Activated naive CD4-positive, alpha-beta T cell treated with anti-CD3 and anti-CD28 coated beads, Interleukin-2, amount 10 ng/mL, durations not matched to agents 7 days and 5 days (primary cell): ENCODE measurements around the gene NCKAP5.

Experiments used
- CTCF ChIA-PET: fragments of 350-600 bp; sonication (Branson Sonifier 250); formaldehyde crosslinking; loops from one replicate; lab custom pipeline; 2021; ENCODE audit warnings: antibody characterized with exemption; lab: Charles Lee
- DNase-seq: peaks from one replicate; pipeline ENCODE4 v3.0.0-alpha.2; 2020
- H3K27ac Mint-ChIP-seq: one replicate; pipeline ENCODE4 v1.8.0; 2021; ENCODE audit warnings: mild to moderate bottlenecking, moderate library complexity, mixed read lengths
- H3K27me3 Mint-ChIP-seq: one replicate; pipeline ENCODE4 v1.8.0; 2021; ENCODE audit warnings: mild to moderate bottlenecking, mixed read lengths
- H3K36me3 Mint-ChIP-seq: one replicate; pipeline ENCODE4 v1.8.0; 2021; ENCODE audit warnings: mixed read lengths
- H3K4me1 Mint-ChIP-seq: one replicate; pipeline ENCODE4 v1.8.0; 2021; ENCODE audit warnings: mixed read lengths
- H3K4me3 Mint-ChIP-seq: one replicate; pipeline ENCODE4 v1.8.0; 2021; ENCODE audit warnings: mild to moderate bottlenecking, moderate library complexity, mixed read lengths
- H3K9me3 Mint-ChIP-seq: one replicate; pipeline ENCODE4 v1.8.0; 2021; ENCODE audit warnings: mixed read lengths

NCKAP5 gene

DNA sequence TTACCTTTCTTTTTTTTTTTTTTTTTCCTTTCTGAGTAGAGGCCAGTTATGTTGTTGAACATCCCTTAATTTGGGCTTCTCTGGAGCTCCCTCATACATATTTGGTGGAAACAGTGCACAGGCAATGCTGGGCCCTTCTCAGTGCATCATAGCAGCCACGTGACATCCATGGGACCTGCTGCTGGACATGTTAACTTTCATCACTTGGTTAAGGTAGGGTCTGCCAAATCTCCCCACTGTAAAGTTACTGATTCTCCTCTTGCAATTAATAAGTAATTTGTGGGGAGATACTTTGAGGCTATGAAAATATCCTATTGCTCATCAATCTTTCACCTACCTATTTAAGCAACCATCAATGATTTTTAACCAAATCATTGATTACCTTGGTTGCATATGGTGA, 686.7 kb downstream of the NCKAP5 start:
- CTCF ChIA-PET: no interaction called here
- Mint-ChIP-seq H3K4me1 (no peaks in the 10 kb centered on the region), H3K27ac (no peak overlapping the region), H3K4me3 (no peak overlapping the region), H3K9me3 (peaks cover 2% of the 10 kb centered on the region), H3K36me3 (no peaks in the 10 kb centered on the region), H3K27me3 (no peaks in the 10 kb centered on the region)
- DNase-seq: no peak

DNA sequence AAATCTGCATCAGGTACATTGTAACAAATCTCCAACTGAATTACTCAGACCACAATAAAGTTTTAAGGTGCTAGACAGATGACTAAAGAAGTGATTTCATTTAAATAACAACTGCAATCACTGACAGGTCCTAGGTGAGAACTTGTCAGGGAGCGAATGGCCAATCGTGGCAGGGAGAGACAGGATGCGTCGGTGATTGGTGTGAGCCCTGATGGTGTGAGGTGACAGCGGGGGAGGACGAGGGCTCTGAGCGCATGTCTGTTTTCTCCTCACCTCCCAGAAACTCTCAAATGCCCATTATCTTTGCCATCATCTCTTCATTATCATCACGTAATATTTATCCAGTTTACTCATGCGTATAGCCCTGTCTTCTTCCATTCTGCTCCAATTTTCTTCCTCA, 690.3 kb downstream of the NCKAP5 start:
- Mint-ChIP-seq H3K9me3 (peaks cover 2% of the 10 kb centered on the region), H3K4me3 (no peak overlapping the region)
- no peak for DNase-seq

GRCh38 chr2:132876745-132877391, 691.4 kb downstream of the NCKAP5 start:
- no peaks in the 10 kb centered on the region for H3K27me3 Mint-ChIP-seq

More for the DNA sequence above, 690.3 kb downstream of the NCKAP5 start:
- Mint-ChIP-seq H3K27ac (no peak overlapping the region), H3K36me3 (no peaks in the 10 kb centered on the region), H3K27me3 (no peaks in the 10 kb centered on the region), H3K4me1 (no peaks in the 10 kb centered on the region)
- CTCF ChIA-PET: no interaction called here

DNA sequence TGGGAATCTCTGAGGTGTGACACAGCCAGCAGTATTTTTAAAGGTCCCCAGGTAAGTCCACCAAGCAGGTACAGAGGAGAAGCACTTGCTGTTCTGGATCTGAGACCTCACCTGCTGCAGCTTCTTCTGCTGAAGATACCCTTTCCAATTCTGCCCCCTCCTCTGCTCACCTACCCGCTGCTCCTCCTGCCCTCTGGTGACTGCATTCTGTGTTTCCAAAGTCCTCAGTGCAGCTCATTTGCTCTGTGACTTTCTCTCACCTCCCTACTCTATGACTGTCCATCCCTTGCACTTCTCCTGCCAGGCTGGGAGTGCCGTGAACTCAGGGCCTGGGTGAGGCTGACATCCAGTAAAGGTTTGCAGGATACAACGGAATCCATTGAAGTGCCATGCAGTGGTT, 693.1 kb downstream of the NCKAP5 start:
- DNase-seq: no peak
- CTCF ChIA-PET: no interaction called here
- no peaks in the 10 kb centered on the region for H3K27me3 Mint-ChIP-seq
- no peak overlapping the region for H3K4me3 Mint-ChIP-seq
- no peaks in the 10 kb centered on the region for H3K4me1 Mint-ChIP-seq
- H3K36me3 Mint-ChIP-seq: no peaks in the 10 kb centered on the region
- H3K9me3 Mint-ChIP-seq: peaks cover 2% of the 10 kb centered on the region
- H3K27ac Mint-ChIP-seq: no peak overlapping the region

More at GRCh38 chr2:132876745-132877391, 691.4 kb downstream of the NCKAP5 start:
- Mint-ChIP-seq H3K36me3 (no peaks in the 10 kb centered on the region), H3K27ac (no peak overlapping the region), H3K9me3 (peaks cover 2% of the 10 kb centered on the region), H3K4me3 (no peak overlapping the region), H3K4me1 (no peaks in the 10 kb centered on the region)
- DNase-seq: no peak
- CTCF ChIA-PET: no interaction called here

DNA sequence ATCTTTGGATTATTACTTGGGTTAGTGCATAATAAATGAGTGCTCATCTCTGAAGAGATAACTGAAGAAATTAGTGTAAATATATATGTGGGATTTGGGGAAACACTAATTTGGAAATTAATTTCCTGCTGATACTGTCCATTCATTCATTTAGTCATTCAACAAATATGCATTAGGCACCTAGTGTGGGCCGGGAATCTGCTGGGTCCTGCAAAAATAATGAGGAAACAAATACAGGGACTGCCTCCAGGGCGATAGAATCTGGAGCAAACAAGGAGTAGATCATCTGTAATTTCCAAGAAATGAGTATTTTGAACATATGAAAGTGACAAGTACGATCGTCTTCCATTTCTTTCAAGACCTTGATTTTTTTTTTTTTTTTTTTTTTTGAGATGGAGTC, 694.5 kb downstream of the NCKAP5 start:
- no peak overlapping the region for H3K4me3 Mint-ChIP-seq
- CTCF ChIA-PET: no interaction called here
- H3K27ac Mint-ChIP-seq: no peak overlapping the region
- H3K9me3 Mint-ChIP-seq: peaks cover 3% of the 10 kb centered on the region
- H3K4me1 Mint-ChIP-seq: no peaks in the 10 kb centered on the region
- H3K36me3 Mint-ChIP-seq: no peaks in the 10 kb centered on the region
- DNase-seq: no peak
- no peaks in the 10 kb centered on the region for H3K27me3 Mint-ChIP-seq

- no peaks in the 10 kb centered on the region for H3K27me3 Mint-ChIP-seq
- H3K9me3 Mint-ChIP-seq: peaks cover 2% of the 10 kb centered on the region
- H3K27ac Mint-ChIP-seq: no peak overlapping the region
- no peak for DNase-seq
- no peak overlapping the region for H3K4me3 Mint-ChIP-seq
- H3K4me1 Mint-ChIP-seq: no peaks in the 10 kb centered on the region
- H3K36me3 Mint-ChIP-seq: no peaks in the 10 kb centered on the region
- CTCF ChIA-PET: no interaction called here
These were observed 696.4 kb downstream of the NCKAP5 start for GRCh38 chr2:132871831-132872230.

GRCh38 chr2:132863961-132864360, 704.3 kb downstream of the NCKAP5 start:
- Mint-ChIP-seq H3K4me1 (no peaks in the 10 kb centered on the region), H3K4me3 (no peak overlapping the region), H3K36me3 (no peaks in the 10 kb centered on the region), H3K27ac (no peak overlapping the region), H3K9me3 (peaks cover 1% of the 10 kb centered on the region), H3K27me3 (no peaks in the 10 kb centered on the region)
- CTCF ChIA-PET: no interaction called here
- no peak for DNase-seq

- Mint-ChIP-seq H3K9me3 (no peaks in the 10 kb centered on the region), H3K27me3 (no peaks in the 10 kb centered on the region), H3K4me3 (no peak overlapping the region), H3K36me3 (no peaks in the 10 kb centered on the region), H3K4me1 (no peaks in the 10 kb centered on the region), H3K27ac (no peak overlapping the region)
- CTCF ChIA-PET: no interaction called here
- DNase-seq: no peak
These were observed 708.0 kb downstream of the NCKAP5 start for GRCh38 chr2:132860220-132860619.

- CTCF ChIA-PET: no interaction called here
- no peaks in the 10 kb centered on the region for H3K4me1 Mint-ChIP-seq
- H3K4me3 Mint-ChIP-seq: no peak overlapping the region
- no peaks in the 10 kb centered on the region for H3K9me3 Mint-ChIP-seq
- no peaks in the 10 kb centered on the region for H3K27me3 Mint-ChIP-seq
- H3K36me3 Mint-ChIP-seq: no peaks in the 10 kb centered on the region
- no peak for DNase-seq
- no peak overlapping the region for H3K27ac Mint-ChIP-seq
These were observed 708.7 kb downstream of the NCKAP5 start for GRCh38 chr2:132859590-132859989.

DNA sequence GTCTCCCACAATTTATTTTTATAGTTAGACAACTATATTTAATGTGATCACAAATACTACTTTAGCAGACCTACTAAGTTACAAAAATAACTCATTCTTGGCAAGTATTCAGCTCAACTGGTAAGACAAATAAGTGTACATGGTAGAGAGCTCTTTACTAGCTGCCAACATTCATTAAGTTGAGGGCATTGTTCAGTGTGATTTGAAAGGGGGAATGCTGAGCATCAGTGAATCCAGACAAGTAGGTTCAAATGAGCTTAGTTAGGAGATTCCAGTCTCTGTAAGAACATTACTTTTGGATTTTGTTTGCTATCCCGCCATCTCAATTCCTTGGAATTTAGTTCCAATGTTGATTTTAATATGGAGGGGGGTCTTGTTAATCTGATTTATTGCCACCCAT, 710.9 kb downstream of the NCKAP5 start:
- Mint-ChIP-seq H3K4me1 (no peaks in the 10 kb centered on the region), H3K36me3 (no peaks in the 10 kb centered on the region), H3K4me3 (no peak overlapping the region), H3K27me3 (no peaks in the 10 kb centered on the region), H3K27ac (no peak overlapping the region), H3K9me3 (no peaks in the 10 kb centered on the region)
- CTCF ChIA-PET: no interaction called here
- DNase-seq: no peak

DNA sequence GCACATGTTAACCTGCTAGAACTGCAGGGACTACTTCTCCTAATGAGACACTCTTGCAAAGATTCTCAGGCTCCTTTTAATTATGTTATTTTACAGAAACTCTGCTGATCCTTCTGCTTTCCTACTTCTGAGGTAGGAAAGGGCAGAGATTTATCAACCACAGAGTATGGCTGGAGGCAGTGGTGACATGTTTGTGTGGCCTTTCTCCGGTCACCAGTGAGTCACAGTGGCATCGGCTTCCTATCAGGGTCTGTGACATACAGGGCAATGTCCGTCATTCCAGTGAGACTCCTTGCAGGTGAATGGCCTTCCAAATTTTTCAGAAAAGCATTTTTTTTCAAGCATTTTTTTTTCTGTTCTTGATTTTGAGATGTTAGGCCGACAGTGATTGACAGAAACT, 717.6 kb downstream of the NCKAP5 start:
- no peaks in the 10 kb centered on the region for H3K36me3 Mint-ChIP-seq
- CTCF ChIA-PET: no interaction called here
- H3K4me1 Mint-ChIP-seq: no peaks in the 10 kb centered on the region
- H3K27me3 Mint-ChIP-seq: no peaks in the 10 kb centered on the region
- DNase-seq: no peak
- no peaks in the 10 kb centered on the region for H3K9me3 Mint-ChIP-seq
- H3K27ac Mint-ChIP-seq: no peak overlapping the region
- no peak overlapping the region for H3K4me3 Mint-ChIP-seq

GRCh38 chr2:132849118-132849517, 719.1 kb downstream of the NCKAP5 start:
- CTCF ChIA-PET: no interaction called here

GRCh38 chr2:132845339-132845738, 722.9 kb downstream of the NCKAP5 start:
- no peaks in the 10 kb centered on the region for H3K9me3 Mint-ChIP-seq
- no peak overlapping the region for H3K27ac Mint-ChIP-seq
- no peaks in the 10 kb centered on the region for H3K27me3 Mint-ChIP-seq
- DNase-seq: no peak
- no peak overlapping the region for H3K4me3 Mint-ChIP-seq
- H3K36me3 Mint-ChIP-seq: no peaks in the 10 kb centered on the region
- CTCF ChIA-PET: no interaction called here
- H3K4me1 Mint-ChIP-seq: no peaks in the 10 kb centered on the region

More at GRCh38 chr2:132849118-132849517, 719.1 kb downstream of the NCKAP5 start:
- Mint-ChIP-seq H3K4me3 (no peak overlapping the region), H3K36me3 (no peaks in the 10 kb centered on the region), H3K27me3 (no peaks in the 10 kb centered on the region), H3K9me3 (no peaks in the 10 kb centered on the region), H3K27ac (no peak overlapping the region), H3K4me1 (no peaks in the 10 kb centered on the region)
- no peak for DNase-seq

GRCh38 chr2:132844585-132844984, 723.7 kb downstream of the NCKAP5 start:
- Mint-ChIP-seq H3K27me3 (no peaks in the 10 kb centered on the region), H3K9me3 (no peaks in the 10 kb centered on the region), H3K36me3 (no peaks in the 10 kb centered on the region), H3K27ac (no peak overlapping the region), H3K4me3 (no peak overlapping the region), H3K4me1 (no peaks in the 10 kb centered on the region)
- CTCF ChIA-PET: no interaction called here
- no peak for DNase-seq

- no peak overlapping the region for H3K27ac Mint-ChIP-seq
- H3K4me1 Mint-ChIP-seq: no peaks in the 10 kb centered on the region
- H3K27me3 Mint-ChIP-seq: no peaks in the 10 kb centered on the region
- CTCF ChIA-PET: no interaction called here
- no peak for DNase-seq
- H3K4me3 Mint-ChIP-seq: no peak overlapping the region
- no peaks in the 10 kb centered on the region for H3K36me3 Mint-ChIP-seq
- peaks cover 10% of the 10 kb centered on the region for H3K9me3 Mint-ChIP-seq
These were observed 730.5 kb downstream of the NCKAP5 start for GRCh38 chr2:132837769-132838168.
